GM12801 (cell line): ENCODE results near the gene APRT.

Experiments used
- TF ChIP-seq, protein P1 (sequence below): IDR thresholded peaks from one replicate; pipeline ENCODE4 v1.5.1; 2011; ENCODE audit warnings: control low read depth; ENCODE audit not compliant: insufficient read length; ENCODE audit errors: extremely low read depth

APRT gene

DNA sequence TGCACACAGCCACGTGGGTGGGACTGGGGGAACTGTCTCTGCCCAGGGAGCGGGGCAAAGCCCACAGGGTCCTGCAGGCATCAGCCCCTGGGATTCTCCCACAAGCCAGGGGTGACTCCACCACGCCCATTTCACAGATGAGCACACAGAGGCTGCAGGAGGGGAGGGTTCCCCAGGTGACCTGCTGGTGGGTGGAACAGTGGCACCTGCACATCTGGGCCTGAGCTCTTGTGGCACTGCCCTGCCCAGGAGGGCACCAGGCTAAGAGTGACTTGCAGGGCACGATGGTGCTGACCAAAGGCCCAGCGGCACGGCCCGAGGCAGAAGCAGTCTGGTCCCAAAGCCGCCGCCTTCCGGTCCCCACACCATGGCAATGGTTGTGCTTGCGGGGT is 50.6 kb downstream of the APRT start:
- TF ChIP-seq, protein P1, sequence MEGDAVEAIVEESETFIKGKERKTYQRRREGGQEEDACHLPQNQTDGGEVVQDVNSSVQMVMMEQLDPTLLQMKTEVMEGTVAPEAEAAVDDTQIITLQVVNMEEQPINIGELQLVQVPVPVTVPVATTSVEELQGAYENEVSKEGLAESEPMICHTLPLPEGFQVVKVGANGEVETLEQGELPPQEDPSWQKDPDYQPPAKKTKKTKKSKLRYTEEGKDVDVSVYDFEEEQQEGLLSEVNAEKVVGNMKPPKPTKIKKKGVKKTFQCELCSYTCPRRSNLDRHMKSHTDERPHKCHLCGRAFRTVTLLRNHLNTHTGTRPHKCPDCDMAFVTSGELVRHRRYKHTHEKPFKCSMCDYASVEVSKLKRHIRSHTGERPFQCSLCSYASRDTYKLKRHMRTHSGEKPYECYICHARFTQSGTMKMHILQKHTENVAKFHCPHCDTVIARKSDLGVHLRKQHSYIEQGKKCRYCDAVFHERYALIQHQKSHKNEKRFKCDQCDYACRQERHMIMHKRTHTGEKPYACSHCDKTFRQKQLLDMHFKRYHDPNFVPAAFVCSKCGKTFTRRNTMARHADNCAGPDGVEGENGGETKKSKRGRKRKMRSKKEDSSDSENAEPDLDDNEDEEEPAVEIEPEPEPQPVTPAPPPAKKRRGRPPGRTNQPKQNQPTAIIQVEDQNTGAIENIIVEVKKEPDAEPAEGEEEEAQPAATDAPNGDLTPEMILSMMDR, result no peak

DNA sequence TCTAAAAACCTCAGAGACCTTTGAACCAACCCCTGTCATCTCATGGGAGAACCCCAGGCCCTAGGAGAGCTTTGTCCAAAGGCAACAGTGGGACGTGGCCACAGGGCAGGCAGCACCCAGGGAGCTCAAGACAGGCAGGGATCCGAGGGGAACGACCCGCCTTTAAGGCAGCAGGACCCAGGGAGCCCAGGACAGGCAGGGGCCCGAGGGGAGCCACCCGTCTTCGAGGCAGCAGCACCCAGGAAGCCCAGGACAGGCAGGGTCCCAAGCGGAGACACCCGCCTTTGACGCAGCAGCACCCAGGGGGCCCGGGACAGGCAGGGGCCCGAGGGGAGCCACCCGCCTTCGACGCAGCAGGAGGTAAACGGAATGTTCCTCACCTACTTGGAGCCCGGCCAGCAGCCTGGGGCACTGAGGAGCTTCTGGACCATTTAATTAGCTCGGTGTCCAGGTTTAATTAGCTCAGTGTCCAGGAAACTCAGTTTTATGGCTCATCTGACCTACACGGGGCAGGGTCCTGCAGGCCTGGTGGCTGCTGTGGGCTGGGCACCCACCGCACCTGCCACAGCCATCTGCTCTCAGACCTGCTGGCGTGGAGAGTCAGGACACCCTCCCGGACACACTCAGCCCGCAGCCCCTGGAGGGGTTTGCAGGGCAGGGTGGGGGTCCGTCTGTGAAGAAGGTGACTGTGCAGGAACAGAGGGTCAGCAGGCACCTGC is 51.1 kb downstream of the APRT start:
- TF ChIP-seq, protein P1, result no peak

DNA sequence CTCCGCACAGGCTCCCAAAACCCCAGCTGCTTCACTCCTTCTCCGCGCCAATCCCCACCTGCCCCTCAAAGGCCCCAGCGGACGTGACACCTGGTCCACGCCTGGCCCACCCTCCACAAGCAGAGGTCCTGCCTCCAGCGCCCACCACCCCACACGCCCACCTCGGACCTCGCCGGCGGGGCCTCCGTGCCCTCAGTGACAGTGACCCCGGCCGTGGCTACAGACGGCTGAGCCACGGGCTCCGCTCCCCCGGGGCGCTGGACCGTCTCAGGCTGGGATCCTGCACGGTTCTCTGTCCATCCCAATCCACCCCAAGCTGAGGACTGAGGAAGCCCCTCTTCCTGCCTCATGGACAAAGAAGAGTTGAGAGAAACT is 51.8 kb downstream of the APRT start:
- TF ChIP-seq, protein P1, result no peak
